Duodenal mucosa (tissue), 2 donors: Measurements from ENCODE around the gene PLA2G4E.

Experiments
- H3K27ac ChIP-seq: one replicate; pipeline ENCODE4 v1.7.0; 2013; ENCODE audit warnings: low read depth, low read length
- H3K27me3 ChIP-seq, 2 donors: one replicate each; pipeline ENCODE4 v1.7.0; 2013; ENCODE audit warnings: low read length in 2 of 2, control low read depth in 1 of 2; ENCODE audit not compliant: insufficient read depth in 2 of 2, control insufficient read depth in 1 of 2
- H3K36me3 ChIP-seq, 2 donors: one replicate each; pipeline ENCODE4 v1.7.0; 2013; ENCODE audit warnings: low read length in 2 of 2, control low read depth in 1 of 2; ENCODE audit not compliant: insufficient read depth in 2 of 2, control insufficient read depth in 1 of 2
- H3K4me1 ChIP-seq, 2 donors: one replicate each; pipeline ENCODE4 v1.7.0; 2013; ENCODE audit warnings: low read length in 2 of 2, control low read depth in 1 of 2; ENCODE audit not compliant: insufficient read depth in 2 of 2, control insufficient read depth in 1 of 2
- H3K4me3 ChIP-seq, 2 donors: one replicate each; pipeline ENCODE4 v1.7.0; 2013; ENCODE audit warnings: low read length in 2 of 2, low read depth in 1 of 2
- H3K9ac ChIP-seq, 2 donors: one replicate each; pipeline ENCODE4 v1.7.0; 2013; ENCODE audit warnings: low read length in 2 of 2, low read depth in 1 of 2
- H3K9me3 ChIP-seq, 2 donors: one replicate each; pipeline ENCODE4 v1.7.0; 2013; ENCODE audit warnings: low read length in 2 of 2, control low read depth in 1 of 2; ENCODE audit not compliant: control insufficient read depth in 1 of 2

The PLA2G4E gene

GRCh38 chr15:41945731-41946130 lies 75.1 kb downstream of the PLA2G4E start:
- Histone ChIP-seq H3K36me3 (peaks cover 0 to 9% of the 10 kb centered on the region in 2 donors), H3K9me3 (no peaks in the 10 kb centered on the region), H3K27me3 (no peaks in the 10 kb centered on the region), H3K27ac (no peak overlapping the region), H3K4me3 (no peak overlapping the region), H3K9ac (no peak overlapping the region), H3K4me1 (peaks cover 0 to 4% of the 10 kb centered on the region in 2 donors)

GRCh38 chr15:41945221-41945620 lies 75.6 kb downstream of the PLA2G4E start:
- Histone ChIP-seq H3K4me1 (peaks cover 0 to 4% of the 10 kb centered on the region in 2 donors), H3K4me3 (no peak overlapping the region), H3K27ac (no peak overlapping the region), H3K27me3 (no peaks in the 10 kb centered on the region), H3K36me3 (peaks cover 4 to 9% of the 10 kb centered on the region in 2 donors), H3K9me3 (no peaks in the 10 kb centered on the region), H3K9ac (no peak overlapping the region)

- H3K9ac ChIP-seq: no peak overlapping the region
- H3K36me3 ChIP-seq: peaks cover 5 to 12% of the 10 kb centered on the region in 2 donors
- H3K4me1 ChIP-seq: peaks cover 0 to 4% of the 10 kb centered on the region in 2 donors
- H3K4me3 ChIP-seq: no peak overlapping the region
- no peak overlapping the region for H3K27ac ChIP-seq
- no peaks in the 10 kb centered on the region for H3K27me3 ChIP-seq
- no peaks in the 10 kb centered on the region for H3K9me3 ChIP-seq
These were observed 76.4 kb downstream of the PLA2G4E start for GRCh38 chr15:41944313-41944940.

- H3K9ac ChIP-seq: no peak overlapping the region
These were observed 77.1 kb downstream of the PLA2G4E start for GRCh38 chr15:41943543-41944312.

GRCh38 chr15:41942886-41943285 lies 78.0 kb downstream of the PLA2G4E start:
- no peak overlapping the region for H3K9ac ChIP-seq
- no peaks in the 10 kb centered on the region for H3K27me3 ChIP-seq
- H3K27ac ChIP-seq: no peak overlapping the region
- peaks cover 0 to 4% of the 10 kb centered on the region in 2 donors for H3K4me1 ChIP-seq
- no peak overlapping the region for H3K4me3 ChIP-seq
- peaks cover 8 to 12% of the 10 kb centered on the region in 2 donors for H3K36me3 ChIP-seq
- no peaks in the 10 kb centered on the region for H3K9me3 ChIP-seq

More at GRCh38 chr15:41943543-41944312, 77.1 kb downstream of the PLA2G4E start:
- no peaks in the 10 kb centered on the region for H3K9me3 ChIP-seq
- no peak overlapping the region for H3K4me3 ChIP-seq
- H3K27ac ChIP-seq: no peak overlapping the region
- peaks cover 0 to 4% of the 10 kb centered on the region in 2 donors for H3K4me1 ChIP-seq
- H3K36me3 ChIP-seq: peaks cover 7 to 12% of the 10 kb centered on the region in 2 donors
- H3K27me3 ChIP-seq: no peaks in the 10 kb centered on the region

GRCh38 chr15:41941644-41942415 lies 79.0 kb downstream of the PLA2G4E start:
- H3K27ac ChIP-seq: no peak overlapping the region
- H3K36me3 ChIP-seq: peaks cover 8 to 12% of the 10 kb centered on the region in 2 donors
- H3K9me3 ChIP-seq: no peaks in the 10 kb centered on the region
- H3K4me3 ChIP-seq: no peak overlapping the region
- no peak overlapping the region for H3K9ac ChIP-seq
- no peaks in the 10 kb centered on the region for H3K27me3 ChIP-seq
- H3K4me1 ChIP-seq: peaks cover 0 to 4% of the 10 kb centered on the region in 2 donors

- H3K4me1 ChIP-seq: peaks cover 0 to 8% of the 10 kb centered on the region in 2 donors
These were observed 80.4 kb downstream of the PLA2G4E start for GRCh38 chr15:41940441-41940857.

GRCh38 chr15:41939986-41940385 lies 80.9 kb downstream of the PLA2G4E start:
- peaks cover 3 to 12% of the 10 kb centered on the region in 2 donors for H3K4me1 ChIP-seq
- H3K4me3 ChIP-seq: no peak overlapping the region
- H3K9ac ChIP-seq: no peak overlapping the region
- H3K36me3 ChIP-seq: peaks cover 8 to 12% of the 10 kb centered on the region in 2 donors
- H3K27ac ChIP-seq: no peak overlapping the region
- no peaks in the 10 kb centered on the region for H3K27me3 ChIP-seq
- H3K9me3 ChIP-seq: no peaks in the 10 kb centered on the region

More at GRCh38 chr15:41940441-41940857, 80.4 kb downstream of the PLA2G4E start:
- Histone ChIP-seq H3K27me3 (no peaks in the 10 kb centered on the region), H3K4me3 (no peak overlapping the region), H3K9ac (no peak overlapping the region), H3K27ac (no peak overlapping the region), H3K9me3 (no peaks in the 10 kb centered on the region), H3K36me3 (peaks cover 8 to 12% of the 10 kb centered on the region in 2 donors)

GRCh38 chr15:41937568-41937923 lies 83.3 kb downstream of the PLA2G4E start:
- no peaks in the 10 kb centered on the region for H3K27me3 ChIP-seq
- H3K4me1 ChIP-seq: peaks cover 14 to 18% of the 10 kb centered on the region in 2 donors
- peak overlapping the region; percentile 30 for H3K27ac ChIP-seq
- H3K9me3 ChIP-seq: no peaks in the 10 kb centered on the region
- H3K9ac ChIP-seq: no peak overlapping the region
- no peak overlapping the region for H3K4me3 ChIP-seq
- peaks cover 8 to 12% of the 10 kb centered on the region in 2 donors for H3K36me3 ChIP-seq
